ENCODE data around the gene UAP1. TPM values are rescaled to one million over a fixed set of nuclear protein-coding genes. Genes with fewer than 3 reads are reported as not detected.
A peak's percentile ranks its signal among the peaks of the same experiment; 100 is the strongest.

The UAP1 gene
- total RNA-seq, 2 experiments from 2014 or later: 14.1 to 23.5 TPM

GRCh38 chr1:162605225-162605927 lies 43.9 kb downstream of the UAP1 start:
- Mint-ChIP-seq H3K4me1 (no peaks in the 10 kb centered on the region), H3K27me3 (no peaks in the 10 kb centered on the region), H3K4me3 (no peak overlapping the region), H3K9me3 (ENCODE audit: low read depth) (no peaks in the 10 kb centered on the region), H3K27ac (no peak overlapping the region), H3K36me3 (peaks cover 17% of the 10 kb centered on the region)
- CTCF ChIA-PET: interaction anchor here (0.6 kb wide), 1 partner anchor 66 kb away, joined by 3 read pairs; no protein-coding TSS in a partner anchor
- no peak for ATAC-seq
- DNase-seq: no peak

- Mint-ChIP-seq H3K27me3 (no peaks in the 10 kb centered on the region), H3K4me3 (no peak overlapping the region), H3K27ac (no peak overlapping the region), H3K36me3 (no peaks in the 10 kb centered on the region), H3K4me1 (no peaks in the 10 kb centered on the region), H3K9me3 (ENCODE audit: low read depth) (no peaks in the 10 kb centered on the region)
- DNase-seq (no peak), ATAC-seq (no peak)
- CTCF ChIA-PET: no interaction called here
Measured at GRCh38 chr1:162609306-162609705, 47.8 kb downstream of the UAP1 start.

GRCh38 chr1:162612606-162613400 lies 51.3 kb downstream of the UAP1 start:
- CTCF ChIA-PET: interaction anchor here (0.9 to 2.0 kb wide), 7 partner anchors 13 to 703 kb away, joined by 3 to 6 read pairs (median 4); partner anchors contain the start of gene DDR2
- peaks cover 3% of the 10 kb centered on the region for H3K9me3 Mint-ChIP-seq (ENCODE audit: low read depth)
- no peaks in the 10 kb centered on the region for H3K36me3 Mint-ChIP-seq
- DNase-seq: no peak
- no peak overlapping the region for H3K4me3 Mint-ChIP-seq
- H3K27me3 Mint-ChIP-seq: no peaks in the 10 kb centered on the region
- H3K4me1 Mint-ChIP-seq: no peaks in the 10 kb centered on the region
- ATAC-seq: no peak
- H3K27ac Mint-ChIP-seq: no peak overlapping the region

GRCh38 chr1:162616848-162617247 lies 55.3 kb downstream of the UAP1 start:
- H3K27me3 Mint-ChIP-seq: peaks cover 4% of the 10 kb centered on the region
- CTCF ChIA-PET: interaction anchor here (0.7 kb wide), 1 partner anchor 286 kb away, joined by 3 read pairs; no protein-coding TSS in a partner anchor
- peaks cover 3% of the 10 kb centered on the region for H3K9me3 Mint-ChIP-seq (ENCODE audit: low read depth)
- peaks cover 1% of the 10 kb centered on the region for H3K36me3 Mint-ChIP-seq
- ATAC-seq (no peak), DNase-seq (no peak)
- no peak overlapping the region for H3K4me3 Mint-ChIP-seq
- H3K4me1 Mint-ChIP-seq: no peaks in the 10 kb centered on the region
- no peak overlapping the region for H3K27ac Mint-ChIP-seq

GRCh38 chr1:162617513-162617912 lies 56.0 kb downstream of the UAP1 start:
- Mint-ChIP-seq H3K36me3 (peaks cover 1% of the 10 kb centered on the region), H3K4me1 (no peaks in the 10 kb centered on the region), H3K27me3 (peaks cover 4% of the 10 kb centered on the region), H3K27ac (no peak overlapping the region), H3K4me3 (no peak overlapping the region), H3K9me3 (ENCODE audit: low read depth) (peaks cover 3% of the 10 kb centered on the region)
- CTCF ChIA-PET: no interaction called here
- DNase-seq (no peak), ATAC-seq (no peak)

- H3K27me3 Mint-ChIP-seq: peaks cover 4% of the 10 kb centered on the region
- CTCF ChIA-PET: no interaction called here
- H3K9me3 Mint-ChIP-seq (ENCODE audit: low read depth): peaks cover 3% of the 10 kb centered on the region
- H3K27ac Mint-ChIP-seq: no peak overlapping the region
- H3K4me3 Mint-ChIP-seq: no peak overlapping the region
- no peak for ATAC-seq
- H3K36me3 Mint-ChIP-seq: peaks cover 1% of the 10 kb centered on the region
- DNase-seq: no peak
- no peaks in the 10 kb centered on the region for H3K4me1 Mint-ChIP-seq
Measured at GRCh38 chr1:162619076-162619475, 57.6 kb downstream of the UAP1 start.

DNA sequence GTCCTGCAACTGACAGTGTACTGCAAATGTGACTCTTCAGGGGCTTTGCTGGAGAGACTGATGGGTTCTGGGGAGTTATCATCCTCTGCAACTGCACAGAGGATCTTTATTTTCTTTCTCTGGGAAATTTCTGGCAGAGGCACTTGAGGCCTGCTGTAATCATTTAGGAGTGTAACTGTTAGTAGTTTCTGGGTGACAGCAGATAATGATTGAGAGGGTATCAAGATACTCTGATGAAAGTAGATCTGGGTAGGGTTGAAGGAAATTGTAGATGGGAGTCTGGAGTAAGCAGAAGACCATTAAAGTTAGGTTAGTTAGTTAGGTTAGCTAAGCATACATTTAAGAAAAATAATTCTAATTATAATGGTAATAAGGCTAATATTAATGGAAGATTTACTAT lies 59.7 kb downstream of the UAP1 start:
- Mint-ChIP-seq H3K27me3 (peaks cover 4% of the 10 kb centered on the region), H3K9me3 (ENCODE audit: low read depth) (peaks cover 3% of the 10 kb centered on the region), H3K36me3 (peaks cover 1% of the 10 kb centered on the region), H3K4me1 (peaks cover under 1% of the 10 kb centered on the region), H3K4me3 (no peak overlapping the region), H3K27ac (no peak overlapping the region)
- DNase-seq (no peak), ATAC-seq (no peak)
- CTCF ChIA-PET: no interaction called here

- Mint-ChIP-seq H3K27ac (no peak overlapping the region), H3K27me3 (peaks cover 8% of the 10 kb centered on the region), H3K36me3 (no peaks in the 10 kb centered on the region), H3K4me1 (peaks cover 11% of the 10 kb centered on the region), H3K9me3 (ENCODE audit: low read depth) (no peaks in the 10 kb centered on the region), H3K4me3 (no peak overlapping the region)
- DNase-seq: no peak
- CTCF ChIA-PET: interaction anchor here (1.4 kb wide), 1 partner anchor 12 kb away, joined by 6 read pairs; no protein-coding TSS in a partner anchor
- ATAC-seq: no peak
Measured at GRCh38 chr1:162625679-162626078, 64.2 kb downstream of the UAP1 start.

DNA sequence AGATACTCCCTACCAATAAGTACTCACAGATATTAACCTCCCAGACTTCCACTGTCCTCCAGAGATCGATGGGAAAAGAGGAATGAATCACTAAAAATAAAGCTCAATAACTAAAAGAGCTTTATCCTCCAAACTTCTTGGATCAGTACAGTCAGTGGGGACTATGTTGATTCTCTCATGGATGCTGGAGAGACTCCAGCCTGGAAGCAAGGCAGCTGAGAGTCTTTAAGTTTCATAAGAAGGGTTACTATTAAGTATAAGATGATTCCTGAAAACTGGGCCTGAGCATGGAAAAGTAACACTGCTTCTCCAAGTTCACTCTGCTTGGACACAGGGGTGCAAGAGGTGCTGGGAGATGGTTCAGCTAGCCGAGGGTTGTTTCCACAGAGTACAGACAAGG lies 64.6 kb downstream of the UAP1 start:
- DNase-seq (no peak), ATAC-seq (no peak)
- CTCF ChIA-PET: interaction anchor here (1.4 to 1.9 kb wide), 2 partner anchors 12 to 25 kb away, joined by 3 to 6 read pairs; no protein-coding TSS in a partner anchor
- peaks cover 8% of the 10 kb centered on the region for H3K27me3 Mint-ChIP-seq
- H3K4me3 Mint-ChIP-seq: no peak overlapping the region
- no peaks in the 10 kb centered on the region for H3K9me3 Mint-ChIP-seq (ENCODE audit: low read depth)
- H3K36me3 Mint-ChIP-seq: no peaks in the 10 kb centered on the region
- H3K4me1 Mint-ChIP-seq: peaks cover 11% of the 10 kb centered on the region
- no peak overlapping the region for H3K27ac Mint-ChIP-seq

DNA sequence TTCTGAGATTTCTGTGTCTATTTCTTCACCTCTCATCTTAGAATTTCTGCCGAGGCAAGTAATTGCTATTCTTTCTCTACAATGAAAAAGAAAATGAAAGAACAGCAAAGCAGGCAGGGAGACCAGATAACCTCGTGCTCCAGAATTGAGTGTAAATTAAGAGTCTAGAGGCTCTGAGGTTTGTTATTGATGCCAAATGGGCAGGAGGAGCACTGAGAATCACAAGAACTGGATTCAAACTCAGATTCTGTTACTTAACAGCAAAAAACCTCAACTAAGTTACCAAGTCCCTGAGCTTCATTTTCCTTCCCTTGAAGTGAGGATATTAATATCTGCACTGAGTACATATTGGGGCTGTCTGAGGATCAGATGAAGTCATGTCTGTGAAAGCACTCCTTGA lies 65.2 kb downstream of the UAP1 start:
- ATAC-seq (peak; percentile 61), DNase-seq (no peak)
- H3K27ac Mint-ChIP-seq: no peak overlapping the region
- no peak overlapping the region for H3K4me3 Mint-ChIP-seq
- CTCF ChIA-PET: interaction anchor here (1.4 to 1.9 kb wide), 2 partner anchors 13 to 25 kb away, joined by 3 to 6 read pairs; no protein-coding TSS in a partner anchor
- no peaks in the 10 kb centered on the region for H3K9me3 Mint-ChIP-seq (ENCODE audit: low read depth)
- H3K4me1 Mint-ChIP-seq: peaks cover 11% of the 10 kb centered on the region
- no peaks in the 10 kb centered on the region for H3K36me3 Mint-ChIP-seq
- peaks cover 6% of the 10 kb centered on the region for H3K27me3 Mint-ChIP-seq

DNA sequence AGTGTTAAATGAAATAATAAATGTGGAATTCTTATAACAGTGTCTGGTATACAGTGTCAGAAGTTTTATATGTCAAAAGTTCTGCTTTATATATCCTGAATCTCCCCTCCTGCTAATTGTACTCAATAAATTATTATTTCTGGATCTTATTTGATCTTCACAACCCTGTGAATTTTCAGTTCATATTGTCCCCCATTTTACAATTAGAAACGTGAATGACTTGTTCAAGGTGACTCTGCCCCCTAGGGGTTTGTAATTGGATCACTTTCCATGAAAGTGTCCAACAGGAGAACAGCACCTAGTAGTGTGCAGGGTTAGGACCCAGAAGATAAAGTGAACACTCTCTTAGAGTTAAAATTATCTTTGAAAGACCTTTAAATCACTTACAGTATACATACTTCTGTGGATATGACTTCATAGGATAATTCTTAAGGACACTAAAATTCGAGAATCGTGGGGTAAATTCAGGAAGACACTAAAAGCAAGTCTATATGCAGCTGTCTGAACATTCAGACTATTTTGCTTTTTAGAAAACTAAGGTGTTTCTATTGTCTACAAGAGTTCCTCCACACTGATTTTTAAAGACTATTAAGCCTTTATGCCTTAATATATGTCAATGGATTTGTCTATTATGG lies 66.3 kb downstream of the UAP1 start:
- ATAC-seq (no peak), DNase-seq (no peak)
- CTCF ChIA-PET: interaction anchor here (1.9 kb wide), 1 partner anchor 26 kb away, joined by 3 read pairs; no protein-coding TSS in a partner anchor
- Mint-ChIP-seq H3K36me3 (no peaks in the 10 kb centered on the region), H3K9me3 (ENCODE audit: low read depth) (no peaks in the 10 kb centered on the region), H3K4me1 (peaks cover 11% of the 10 kb centered on the region), H3K4me3 (no peak overlapping the region), H3K27me3 (peaks cover 6% of the 10 kb centered on the region), H3K27ac (no peak overlapping the region)

DNA sequence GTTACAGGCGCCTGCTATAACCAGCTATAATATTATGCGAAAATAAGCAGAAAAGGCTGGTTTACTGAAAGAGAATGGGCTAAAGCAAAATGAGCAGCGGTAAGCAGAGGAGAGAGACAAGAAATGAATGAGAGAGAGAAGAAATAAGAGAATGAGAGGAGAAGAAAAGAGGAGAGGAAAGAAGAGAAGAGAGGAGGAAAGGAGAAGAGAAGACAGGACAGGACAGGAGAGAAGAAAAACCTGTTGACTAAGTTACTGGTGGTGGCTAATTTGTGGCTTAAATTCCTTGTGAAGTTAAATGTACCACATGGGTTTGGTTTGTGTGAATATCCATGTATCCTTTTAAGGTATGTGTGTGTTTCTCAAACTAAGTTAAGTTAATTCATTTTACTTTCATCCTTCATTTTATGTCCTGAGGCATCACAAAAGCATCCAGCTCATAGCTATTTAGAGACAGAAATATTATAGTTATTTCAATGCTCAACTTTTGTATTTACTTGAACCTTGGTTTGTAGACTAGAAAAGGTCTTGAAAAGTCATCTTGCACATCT lies 67.6 kb downstream of the UAP1 start:
- Mint-ChIP-seq H3K27me3 (peaks cover 6% of the 10 kb centered on the region), H3K4me1 (peaks cover 11% of the 10 kb centered on the region), H3K36me3 (no peaks in the 10 kb centered on the region), H3K9me3 (ENCODE audit: low read depth) (no peaks in the 10 kb centered on the region), H3K4me3 (no peak overlapping the region), H3K27ac (no peak overlapping the region)
- CTCF ChIA-PET: no interaction called here
- no peak for ATAC-seq
- DNase-seq: no peak

DNA sequence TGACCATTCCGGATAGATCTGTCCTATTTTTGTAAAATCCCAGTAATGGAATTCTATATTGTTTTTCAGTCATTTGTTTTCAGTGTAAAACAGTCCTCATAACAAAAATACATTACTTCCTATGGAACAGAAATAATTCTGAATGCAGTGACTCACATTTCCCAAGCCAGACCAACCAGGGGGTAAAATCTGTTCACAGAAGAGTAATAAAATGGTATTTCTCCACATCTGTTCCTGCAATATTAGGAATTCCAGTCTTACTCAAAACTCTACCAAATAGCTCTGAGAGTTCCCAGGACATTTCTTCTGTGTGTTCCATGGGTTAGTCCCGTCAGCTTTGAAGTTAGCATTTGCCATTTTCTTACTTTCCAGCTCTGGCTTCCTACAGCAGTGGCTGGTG lies 68.1 kb downstream of the UAP1 start:
- Mint-ChIP-seq H3K4me3 (no peak overlapping the region), H3K27ac (no peak overlapping the region), H3K4me1 (peaks cover 11% of the 10 kb centered on the region), H3K9me3 (ENCODE audit: low read depth) (no peaks in the 10 kb centered on the region), H3K27me3 (peaks cover 6% of the 10 kb centered on the region), H3K36me3 (no peaks in the 10 kb centered on the region)
- CTCF ChIA-PET: interaction anchor here (0.6 kb wide), 1 partner anchor 573 kb away, joined by 3 read pairs; no protein-coding TSS in a partner anchor
- ATAC-seq: no peak
- DNase-seq: no peak
